ENCODE results near the gene ATRN. TPM values are rescaled to one million over a fixed set of nuclear protein-coding genes. Genes with fewer than 3 reads are reported as not detected.
"Not testable (repeated sequence)": the region's sequence is repeated elsewhere in the genome, so short reads cannot be mapped to it uniquely, and the experiment has no call there.

Gene ATRN
- total RNA-seq, 1 donor from 2014 or later: 21.4 TPM

DNA sequence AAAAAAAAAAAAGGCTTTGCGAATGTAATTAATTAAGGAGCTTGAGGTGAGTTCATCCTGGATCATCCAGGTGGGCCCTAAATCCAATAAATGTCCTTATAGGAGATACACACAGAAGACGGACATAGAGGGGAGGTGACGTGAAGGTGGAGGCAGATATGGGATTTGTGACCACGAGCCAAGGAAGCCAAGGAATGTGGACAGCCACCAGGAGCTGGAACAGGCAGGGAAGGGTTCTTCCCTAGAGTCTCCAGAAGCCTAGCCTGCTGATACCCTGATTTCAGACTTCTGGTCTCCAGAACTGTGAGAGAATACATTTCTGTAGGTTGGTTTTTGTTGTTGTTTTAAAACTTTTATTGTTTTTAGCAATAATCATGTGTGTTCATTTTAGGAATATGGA lies 6.7 kb upstream of the ATRN start:
- no peaks in the 10 kb centered on the region for H3K9me3 ChIP-seq (ENCODE audit: control insufficient read depth in 3 of 3, low read length in 3 of 3)
- no peak overlapping the region for H3K27ac ChIP-seq (ENCODE audit: low read depth, low read length)
- H3K9ac ChIP-seq (ENCODE audit: low read depth in 1 of 3, low read length in 3 of 3): no peak overlapping the region
- no peaks in the 10 kb centered on the region for H3K27me3 ChIP-seq (ENCODE audit: control insufficient read depth in 3 of 3, insufficient read depth in 3 of 3, low read length in 3 of 3)
- H3K4me1 ChIP-seq (ENCODE audit: control insufficient read depth in 3 of 3, insufficient read depth in 3 of 3, low read length in 3 of 3): peaks cover 0 to 4% (median 4%) of the 10 kb centered on the region in 3 donors
- no peak overlapping the region for H3K4me3 ChIP-seq (ENCODE audit: low read length in 3 of 3)
- no peaks in the 10 kb centered on the region for H3K36me3 ChIP-seq (ENCODE audit: control insufficient read depth in 3 of 3, insufficient read depth in 3 of 3, low read length in 3 of 3)

DNA sequence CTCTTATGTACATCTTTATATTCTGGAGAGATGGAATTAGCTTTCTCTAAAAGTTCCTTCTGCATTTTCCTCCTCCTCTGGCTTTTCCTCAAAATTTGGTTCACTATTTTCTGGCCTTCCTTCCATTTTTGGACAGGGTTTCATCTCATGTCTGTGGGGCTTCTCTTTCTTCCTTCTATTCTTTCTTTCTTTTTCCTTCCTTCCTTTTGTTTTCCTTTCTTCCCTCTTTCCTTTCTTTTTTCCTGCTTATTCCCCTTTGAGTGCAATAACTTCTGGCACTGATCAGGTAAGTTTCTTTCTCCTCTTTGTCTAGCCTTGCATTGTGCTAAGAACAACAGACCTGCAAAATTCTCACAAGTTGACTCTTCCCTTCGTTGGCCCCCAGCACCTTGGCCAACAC lies 5.5 kb upstream of the ATRN start:
- H3K4me1 ChIP-seq (ENCODE audit: control insufficient read depth in 3 of 3, insufficient read depth in 3 of 3, low read length in 3 of 3): peaks cover 0 to 7% (median 7%) of the 10 kb centered on the region in 3 donors
- no peak overlapping the region for H3K27ac ChIP-seq (ENCODE audit: low read depth, low read length)
- H3K9me3 ChIP-seq (ENCODE audit: control insufficient read depth in 3 of 3, low read length in 3 of 3): no peaks in the 10 kb centered on the region
- H3K27me3 ChIP-seq (ENCODE audit: control insufficient read depth in 3 of 3, insufficient read depth in 3 of 3, low read length in 3 of 3): no peaks in the 10 kb centered on the region
- H3K36me3 ChIP-seq (ENCODE audit: control insufficient read depth in 3 of 3, insufficient read depth in 3 of 3, low read length in 3 of 3): no peaks in the 10 kb centered on the region
- H3K9ac ChIP-seq (ENCODE audit: low read depth in 1 of 3, low read length in 3 of 3): no peak overlapping the region
- H3K4me3 ChIP-seq (ENCODE audit: low read length in 3 of 3): no peak overlapping the region

- peaks cover 27 to 32% (median 28%) of the 10 kb centered on the region in 3 donors for H3K4me1 ChIP-seq (ENCODE audit: control insufficient read depth in 3 of 3, insufficient read depth in 3 of 3, low read length in 3 of 3)
- no peaks in the 10 kb centered on the region for H3K9me3 ChIP-seq (ENCODE audit: control insufficient read depth in 3 of 3, low read length in 3 of 3)
- peaks cover 0 to 2% (median 0%) of the 10 kb centered on the region in 3 donors for H3K36me3 ChIP-seq (ENCODE audit: control insufficient read depth in 3 of 3, insufficient read depth in 3 of 3, low read length in 3 of 3)
- H3K27ac ChIP-seq (ENCODE audit: low read depth, low read length): peak overlapping the region; percentile 76
- H3K27me3 ChIP-seq (ENCODE audit: control insufficient read depth in 3 of 3, insufficient read depth in 3 of 3, low read length in 3 of 3): no peaks in the 10 kb centered on the region
- H3K4me3 ChIP-seq (ENCODE audit: low read length in 3 of 3): peak overlapping the region; percentile 83 to 96 (median 90)
- H3K9ac ChIP-seq (ENCODE audit: low read depth in 1 of 3, low read length in 3 of 3): peak overlapping the region; percentile 89 to 97 (median 97)
These were observed 601 bp upstream of the ATRN start for GRCh38 chr20:3470208-3470626.

GRCh38 chr20:3471397-3472021 lies 691 bp downstream of the ATRN start:
- H3K4me1 ChIP-seq (ENCODE audit: control insufficient read depth in 3 of 3, insufficient read depth in 3 of 3, low read length in 3 of 3): peaks cover 27 to 32% (median 28%) of the 10 kb centered on the region in 3 donors
- H3K36me3 ChIP-seq (ENCODE audit: control insufficient read depth in 3 of 3, insufficient read depth in 3 of 3, low read length in 3 of 3): peaks cover 0 to 2% (median 0%) of the 10 kb centered on the region in 3 donors
- peak overlapping the region; percentile 76 for H3K27ac ChIP-seq (ENCODE audit: low read depth, low read length)
- H3K4me3 ChIP-seq (ENCODE audit: low read length in 3 of 3): peak overlapping the region; percentile 83 to 96 (median 90)
- H3K9ac ChIP-seq (ENCODE audit: low read depth in 1 of 3, low read length in 3 of 3): peak overlapping the region; percentile 89 to 97 (median 97)
- no peaks in the 10 kb centered on the region for H3K9me3 ChIP-seq (ENCODE audit: control insufficient read depth in 3 of 3, low read length in 3 of 3)
- no peaks in the 10 kb centered on the region for H3K27me3 ChIP-seq (ENCODE audit: control insufficient read depth in 3 of 3, insufficient read depth in 3 of 3, low read length in 3 of 3)

- no peaks in the 10 kb centered on the region for H3K9me3 ChIP-seq (ENCODE audit: control insufficient read depth in 3 of 3, low read length in 3 of 3)
- H3K4me3 ChIP-seq (ENCODE audit: low read length in 3 of 3): peak overlapping the region; percentile 83 to 96 (median 90)
- peaks cover 0 to 2% (median 0%) of the 10 kb centered on the region in 3 donors for H3K36me3 ChIP-seq (ENCODE audit: control insufficient read depth in 3 of 3, insufficient read depth in 3 of 3, low read length in 3 of 3)
- H3K27ac ChIP-seq (ENCODE audit: low read depth, low read length): no peak overlapping the region
- H3K27me3 ChIP-seq (ENCODE audit: control insufficient read depth in 3 of 3, insufficient read depth in 3 of 3, low read length in 3 of 3): no peaks in the 10 kb centered on the region
- peaks cover 27 to 32% (median 28%) of the 10 kb centered on the region in 3 donors for H3K4me1 ChIP-seq (ENCODE audit: control insufficient read depth in 3 of 3, insufficient read depth in 3 of 3, low read length in 3 of 3)
- H3K9ac ChIP-seq (ENCODE audit: low read depth in 1 of 3, low read length in 3 of 3): peak overlapping the region; percentile 89 to 97 (median 97)
These were observed 1.3 kb downstream of the ATRN start for GRCh38 chr20:3472105-3472504.

DNA sequence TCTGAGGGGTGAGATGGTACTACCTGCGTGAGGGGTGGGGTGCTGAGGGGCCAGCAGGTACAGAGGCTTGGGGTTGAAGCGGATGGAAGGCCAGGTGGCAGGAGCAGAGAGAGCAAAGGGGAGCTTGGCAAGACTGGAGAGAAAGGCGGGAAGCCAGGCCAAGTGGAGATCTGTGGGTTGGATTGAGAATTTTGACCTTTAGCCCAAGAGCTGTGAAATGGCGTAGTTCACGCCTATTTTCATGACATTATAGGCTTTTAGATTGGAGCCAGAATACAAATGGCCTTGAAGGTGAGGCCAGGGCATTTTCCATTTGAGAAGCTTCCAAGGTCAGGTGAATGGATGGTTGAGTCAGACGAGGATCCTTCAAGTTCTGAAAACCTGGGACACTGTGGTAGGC lies 2.5 kb downstream of the ATRN start:
- Histone ChIP-seq H3K36me3 (ENCODE audit: control insufficient read depth in 3 of 3, insufficient read depth in 3 of 3, low read length in 3 of 3) (peaks cover 0 to 2% (median 0%) of the 10 kb centered on the region in 3 donors), H3K4me1 (ENCODE audit: control insufficient read depth in 3 of 3, insufficient read depth in 3 of 3, low read length in 3 of 3) (peaks cover 27 to 32% (median 28%) of the 10 kb centered on the region in 3 donors), H3K27ac (ENCODE audit: low read depth, low read length) (no peak overlapping the region), H3K9ac (ENCODE audit: low read depth in 1 of 3, low read length in 3 of 3) (peak overlapping the region in 1 of 3 donors; percentile 55), H3K9me3 (ENCODE audit: control insufficient read depth in 3 of 3, low read length in 3 of 3) (no peaks in the 10 kb centered on the region), H3K27me3 (ENCODE audit: control insufficient read depth in 3 of 3, insufficient read depth in 3 of 3, low read length in 3 of 3) (no peaks in the 10 kb centered on the region), H3K4me3 (ENCODE audit: low read length in 3 of 3) (peak overlapping the region in 2 of 3 donors; percentile 38 to 41)

DNA sequence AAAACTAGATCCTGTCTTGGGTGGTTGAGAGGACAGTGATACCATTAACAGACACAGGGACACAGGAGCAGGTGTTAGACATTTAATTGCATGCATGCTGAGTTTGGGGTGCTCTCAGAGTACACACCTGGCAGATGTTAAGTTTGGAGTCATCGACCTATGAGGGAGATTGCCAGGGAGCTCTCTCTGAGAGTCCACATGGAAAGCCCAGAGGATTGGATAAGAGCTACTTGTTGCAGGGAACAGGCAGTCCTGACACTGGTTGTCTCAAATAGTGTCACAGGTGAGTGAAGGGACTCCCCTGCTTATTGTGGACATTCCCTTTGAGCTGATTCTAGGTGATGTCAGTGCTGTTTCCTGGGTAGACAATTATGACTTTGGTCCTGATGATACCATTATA lies 3.1 kb downstream of the ATRN start:
- Histone ChIP-seq H3K36me3 (ENCODE audit: control insufficient read depth in 3 of 3, insufficient read depth in 3 of 3, low read length in 3 of 3) (peaks cover 0 to 2% (median 0%) of the 10 kb centered on the region in 3 donors), H3K4me3 (ENCODE audit: low read length in 3 of 3) (peak overlapping the region in 1 of 3 donors; percentile 41), H3K9me3 (ENCODE audit: control insufficient read depth in 3 of 3, low read length in 3 of 3) (no peaks in the 10 kb centered on the region), H3K27me3 (ENCODE audit: control insufficient read depth in 3 of 3, insufficient read depth in 3 of 3, low read length in 3 of 3) (no peaks in the 10 kb centered on the region), H3K9ac (ENCODE audit: low read depth in 1 of 3, low read length in 3 of 3) (no peak overlapping the region), H3K4me1 (ENCODE audit: control insufficient read depth in 3 of 3, insufficient read depth in 3 of 3, low read length in 3 of 3) (peaks cover 27 to 32% (median 28%) of the 10 kb centered on the region in 3 donors), H3K27ac (ENCODE audit: low read depth, low read length) (no peak overlapping the region)

DNA sequence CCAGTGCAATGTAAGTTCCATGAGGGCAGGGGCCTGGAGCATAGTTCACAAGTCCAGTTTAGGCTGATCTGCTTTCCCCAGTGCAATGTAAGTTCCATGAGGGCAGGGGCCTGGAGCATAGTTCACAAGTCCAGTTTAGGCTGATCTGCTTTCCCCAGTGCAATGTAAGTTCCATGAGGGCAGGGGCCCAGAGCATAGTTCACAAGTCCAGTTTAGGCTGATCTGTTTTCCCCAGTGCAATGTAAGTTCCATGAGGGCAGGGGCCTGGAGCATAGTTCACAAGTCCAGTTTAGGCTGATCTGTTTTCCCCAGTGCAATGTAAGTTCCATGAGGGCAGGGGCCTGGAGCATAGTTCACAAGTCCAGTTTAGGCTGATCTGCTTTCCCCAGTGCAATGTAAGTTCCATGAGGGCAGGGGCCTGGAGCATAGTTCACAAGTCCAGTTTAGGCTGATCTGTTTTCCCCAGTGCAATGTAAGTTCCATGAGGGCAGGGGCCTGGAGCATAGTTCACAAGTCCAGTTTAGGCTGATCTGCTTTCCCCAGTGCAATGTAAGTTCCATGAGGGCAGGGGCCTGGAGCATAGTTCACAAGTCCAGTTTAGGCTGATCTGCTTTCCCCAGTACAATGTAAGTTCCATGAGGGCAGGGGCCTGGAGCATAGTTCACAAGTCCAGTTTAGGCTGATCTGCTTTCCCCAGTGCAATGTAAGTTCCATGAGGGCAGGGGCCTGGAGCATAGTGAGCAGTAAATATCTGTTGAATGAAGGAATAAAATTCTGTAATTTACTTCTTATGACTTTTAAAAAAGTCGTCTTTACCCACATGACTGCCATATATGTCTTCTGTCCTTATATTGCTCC lies 6.4 kb downstream of the ATRN start:
- peaks cover 19% of the 10 kb centered on the region in 3 donors for H3K4me1 ChIP-seq (ENCODE audit: control insufficient read depth in 3 of 3, insufficient read depth in 3 of 3, low read length in 3 of 3)
- H3K27ac ChIP-seq (ENCODE audit: low read depth, low read length); H3K27me3 ChIP-seq (ENCODE audit: control insufficient read depth in 3 of 3, insufficient read depth in 3 of 3, low read length in 3 of 3); H3K9ac ChIP-seq (ENCODE audit: low read depth in 1 of 3, low read length in 3 of 3); H3K9me3 ChIP-seq (ENCODE audit: control insufficient read depth in 3 of 3, low read length in 3 of 3); H3K36me3 ChIP-seq (ENCODE audit: control insufficient read depth in 3 of 3, insufficient read depth in 3 of 3, low read length in 3 of 3); H3K4me3 ChIP-seq (ENCODE audit: low read length in 3 of 3): not testable (repeated sequence)

DNA sequence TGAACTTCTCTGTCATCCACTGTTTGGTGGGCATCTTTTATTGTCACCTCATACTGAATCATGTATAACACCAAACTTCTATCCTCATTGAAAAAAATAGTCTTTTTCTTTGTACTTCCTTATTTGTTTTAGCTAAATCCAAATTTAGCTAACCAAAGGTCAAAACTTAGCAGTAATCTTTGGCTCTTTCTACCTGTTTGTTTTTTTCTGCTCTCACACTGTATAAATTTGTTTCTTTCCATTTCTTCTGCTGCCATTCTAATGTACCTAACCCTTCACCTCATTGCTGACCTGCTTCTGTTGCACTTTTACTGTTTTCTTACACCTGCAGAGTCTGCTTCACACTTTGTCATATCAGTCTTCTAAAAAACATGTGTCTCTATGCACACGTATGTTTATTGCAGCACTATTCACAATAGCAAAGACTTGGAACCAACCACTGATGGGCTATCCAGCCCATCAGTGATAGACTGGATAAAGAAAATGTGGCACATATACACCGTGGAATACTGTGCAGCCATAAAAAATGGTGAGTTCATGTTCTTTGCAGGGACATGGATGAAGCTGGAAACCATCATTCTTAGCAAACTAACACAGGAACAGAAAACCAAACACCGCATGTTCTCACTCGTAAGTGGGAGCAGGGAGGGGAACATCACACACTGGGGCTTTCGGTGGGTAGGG lies 7.2 kb downstream of the ATRN start:
- Histone ChIP-seq H3K9ac (ENCODE audit: low read depth in 1 of 3, low read length in 3 of 3) (no peak overlapping the region), H3K27me3 (ENCODE audit: control insufficient read depth in 3 of 3, insufficient read depth in 3 of 3, low read length in 3 of 3) (no peaks in the 10 kb centered on the region), H3K9me3 (ENCODE audit: control insufficient read depth in 3 of 3, low read length in 3 of 3) (no peaks in the 10 kb centered on the region), H3K4me3 (ENCODE audit: low read length in 3 of 3) (no peak overlapping the region), H3K36me3 (ENCODE audit: control insufficient read depth in 3 of 3, insufficient read depth in 3 of 3, low read length in 3 of 3) (peaks cover 0 to 5% (median 4%) of the 10 kb centered on the region in 3 donors), H3K27ac (ENCODE audit: low read depth, low read length) (no peak overlapping the region), H3K4me1 (ENCODE audit: control insufficient read depth in 3 of 3, insufficient read depth in 3 of 3, low read length in 3 of 3) (peaks cover 11 to 12% (median 11%) of the 10 kb centered on the region in 3 donors)

All from skeletal muscle tissue (tissue), 4 donors.